ENCODE measurements around the gene MEGF11. TPM values are rescaled to one million over a fixed set of nuclear protein-coding genes. Genes with fewer than 3 reads are reported as not detected.
A peak's percentile ranks its signal among the peaks of the same experiment; 100 is the strongest.

MEGF11 gene
- total RNA-seq, 1 donor from 2014 or later: 0.06 TPM

GRCh38 chr15:66040211-66040892 is 213.2 kb downstream of the MEGF11 start:
- H3K4me1 Mint-ChIP-seq: peaks cover 31% of the 10 kb centered on the region
- TF ChIP-seq EZH2phosphoT487 (IDR thresholded peaks at IDR 0.05) (no peak), EZH2 (IDR thresholded peaks at IDR 0.05) (no peak)
- TF ChIP-seq, protein P1, sequence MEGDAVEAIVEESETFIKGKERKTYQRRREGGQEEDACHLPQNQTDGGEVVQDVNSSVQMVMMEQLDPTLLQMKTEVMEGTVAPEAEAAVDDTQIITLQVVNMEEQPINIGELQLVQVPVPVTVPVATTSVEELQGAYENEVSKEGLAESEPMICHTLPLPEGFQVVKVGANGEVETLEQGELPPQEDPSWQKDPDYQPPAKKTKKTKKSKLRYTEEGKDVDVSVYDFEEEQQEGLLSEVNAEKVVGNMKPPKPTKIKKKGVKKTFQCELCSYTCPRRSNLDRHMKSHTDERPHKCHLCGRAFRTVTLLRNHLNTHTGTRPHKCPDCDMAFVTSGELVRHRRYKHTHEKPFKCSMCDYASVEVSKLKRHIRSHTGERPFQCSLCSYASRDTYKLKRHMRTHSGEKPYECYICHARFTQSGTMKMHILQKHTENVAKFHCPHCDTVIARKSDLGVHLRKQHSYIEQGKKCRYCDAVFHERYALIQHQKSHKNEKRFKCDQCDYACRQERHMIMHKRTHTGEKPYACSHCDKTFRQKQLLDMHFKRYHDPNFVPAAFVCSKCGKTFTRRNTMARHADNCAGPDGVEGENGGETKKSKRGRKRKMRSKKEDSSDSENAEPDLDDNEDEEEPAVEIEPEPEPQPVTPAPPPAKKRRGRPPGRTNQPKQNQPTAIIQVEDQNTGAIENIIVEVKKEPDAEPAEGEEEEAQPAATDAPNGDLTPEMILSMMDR (IDR thresholded peaks at IDR 0.05): no peak

DNA sequence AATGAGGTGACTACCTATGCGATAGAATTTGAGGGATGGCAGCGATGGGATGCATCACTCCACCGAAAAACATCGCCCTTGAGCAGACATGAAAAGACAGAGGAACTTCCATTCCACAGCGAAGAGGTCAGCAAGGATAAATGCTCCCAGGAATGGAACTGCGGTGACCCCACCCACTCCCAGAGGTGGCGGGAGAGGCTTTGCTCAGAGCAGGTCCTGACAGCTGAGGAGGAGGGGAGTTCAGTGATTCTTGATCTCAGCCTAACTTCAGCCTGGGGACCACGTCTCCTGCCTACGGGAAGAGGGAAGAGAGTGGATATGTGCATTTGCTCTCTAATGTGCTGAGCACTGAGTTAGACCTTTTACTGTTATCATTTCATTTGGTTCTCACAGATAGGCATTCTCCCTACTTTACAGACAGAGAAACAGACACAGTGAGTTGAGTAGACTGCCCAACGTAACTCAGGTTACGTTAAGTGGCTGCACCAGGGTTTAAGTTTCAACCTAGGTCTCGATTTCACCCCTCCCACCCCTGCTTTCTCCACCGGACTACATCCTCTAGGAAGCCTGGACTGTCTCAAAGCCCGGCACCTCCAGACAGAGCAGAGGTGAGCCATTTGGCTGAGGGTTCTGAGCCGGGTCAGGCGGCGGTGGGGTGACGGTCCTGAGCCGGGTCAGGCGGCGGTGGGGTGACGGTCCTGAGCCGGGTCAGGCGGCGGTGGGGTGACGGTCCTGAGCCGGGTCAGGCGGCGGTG is 214.3 kb downstream of the MEGF11 start:
- H3K27me3 Mint-ChIP-seq (ENCODE audit: insufficient read depth, low read depth): peaks cover 2% of the 10 kb centered on the region
- Histone ChIP-seq H3K4me1 (peaks cover 9% of the 10 kb centered on the region), H3K4me2 (peak overlapping the region; percentile 47), H2AFZ (replicated peaks) (no peak overlapping the region), H3K4me3 (no peak overlapping the region), H3K27me3 (no peaks in the 10 kb centered on the region), H3K79me2 (ENCODE audit: low read depth) (no peaks in the 10 kb centered on the region), H3K9me3 (ENCODE audit: low read depth) (no peaks in the 10 kb centered on the region), H3K36me3 (no peaks in the 10 kb centered on the region), H4K20me1 (ENCODE audit: low read depth) (no peaks in the 10 kb centered on the region), H3K27ac (no peak overlapping the region), H3K9ac (no peak overlapping the region), H3F3A (ENCODE audit: low read depth) (peaks cover 6% of the 10 kb centered on the region)
- no peaks in the 10 kb centered on the region for H3K36me3 Mint-ChIP-seq
- TF ChIP-seq EZH2phosphoT487 (IDR thresholded peaks at IDR 0.05): no peak
- TF ChIP-seq, protein P1 (IDR thresholded peaks at IDR 0.05): no peak
- no peak for TF ChIP-seq EZH2 (IDR thresholded peaks at IDR 0.05)
- no peak overlapping the region for H3K27ac Mint-ChIP-seq
- peak; percentile 57 for DNase-seq (ENCODE audit: low spot score)
- H3K4me3 Mint-ChIP-seq: no peak overlapping the region
- H3K9me3 Mint-ChIP-seq: no peaks in the 10 kb centered on the region
- peaks cover 31% of the 10 kb centered on the region for H3K4me1 Mint-ChIP-seq

More at GRCh38 chr15:66040211-66040892, 213.2 kb downstream of the MEGF11 start:
- Histone ChIP-seq H3K9me3 (ENCODE audit: low read depth) (no peaks in the 10 kb centered on the region), H3K4me3 (no peak overlapping the region), H3F3A (ENCODE audit: low read depth) (peaks cover 6% of the 10 kb centered on the region), H3K27ac (no peak overlapping the region), H3K36me3 (no peaks in the 10 kb centered on the region), H3K4me2 (no peak overlapping the region), H3K4me1 (peaks cover 9% of the 10 kb centered on the region), H3K9ac (no peak overlapping the region), H3K27me3 (no peaks in the 10 kb centered on the region), H4K20me1 (ENCODE audit: low read depth) (no peaks in the 10 kb centered on the region), H2AFZ (replicated peaks) (no peak overlapping the region), H3K79me2 (ENCODE audit: low read depth) (no peaks in the 10 kb centered on the region)
- H3K4me3 Mint-ChIP-seq: no peak overlapping the region
- H3K27ac Mint-ChIP-seq: no peak overlapping the region
- no peaks in the 10 kb centered on the region for H3K36me3 Mint-ChIP-seq
- DNase-seq (ENCODE audit: low spot score): no peak
- H3K9me3 Mint-ChIP-seq: no peaks in the 10 kb centered on the region
- H3K27me3 Mint-ChIP-seq (ENCODE audit: insufficient read depth, low read depth): peaks cover 2% of the 10 kb centered on the region

DNA sequence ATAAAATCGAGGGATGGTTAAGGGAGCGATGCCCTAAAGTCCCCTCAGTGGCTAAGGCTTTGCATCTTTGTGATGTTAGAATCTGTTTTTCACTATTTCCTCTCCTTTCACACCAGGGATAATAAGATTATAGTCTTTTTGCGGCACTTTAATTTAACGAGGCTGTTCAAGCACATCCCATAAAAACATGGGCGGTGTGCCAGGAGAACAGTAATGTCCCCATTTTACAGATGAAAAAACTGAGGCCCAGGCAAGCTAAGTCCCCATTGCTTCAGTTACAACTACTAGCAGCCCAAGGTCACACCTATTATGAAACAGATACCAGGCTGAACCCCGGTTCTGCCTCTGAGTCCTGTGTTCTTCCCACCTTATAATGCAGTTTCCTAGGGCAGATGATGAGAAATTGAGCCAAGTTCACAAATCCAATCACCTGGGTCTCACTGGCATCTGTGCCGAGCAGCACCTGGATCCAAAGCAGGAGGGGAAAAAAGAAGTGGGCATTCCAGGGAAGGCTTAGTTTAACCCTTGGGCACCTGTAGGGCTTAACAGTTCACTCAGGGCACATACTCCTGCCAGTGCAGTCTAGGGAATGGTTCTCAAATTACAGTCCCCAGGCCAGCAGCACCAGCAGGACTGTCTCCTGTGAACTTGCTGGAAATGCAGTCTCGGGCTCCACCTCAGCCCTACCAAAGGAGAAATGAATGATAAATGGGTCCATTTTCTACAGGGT is 215.0 kb downstream of the MEGF11 start:
- no peak for DNase-seq (ENCODE audit: low spot score)
- TF ChIP-seq, protein P1 (IDR thresholded peaks at IDR 0.05): no peak
- TF ChIP-seq EZH2phosphoT487 (IDR thresholded peaks at IDR 0.05): no peak
- no peak for TF ChIP-seq EZH2 (IDR thresholded peaks at IDR 0.05)
- Mint-ChIP-seq H3K36me3 (no peaks in the 10 kb centered on the region), H3K27ac (no peak overlapping the region), H3K27me3 (ENCODE audit: insufficient read depth, low read depth) (peaks cover 2% of the 10 kb centered on the region), H3K4me3 (no peak overlapping the region), H3K9me3 (no peaks in the 10 kb centered on the region), H3K4me1 (peaks cover 31% of the 10 kb centered on the region)
- no peak overlapping the region for H3K4me3 ChIP-seq
- no peak overlapping the region for H2AFZ ChIP-seq (replicated peaks)
- peaks cover 6% of the 10 kb centered on the region for H3F3A ChIP-seq (ENCODE audit: low read depth)
- no peak overlapping the region for H3K9ac ChIP-seq
- H3K27me3 ChIP-seq: no peaks in the 10 kb centered on the region
- H3K4me1 ChIP-seq: peaks cover 9% of the 10 kb centered on the region
- H3K36me3 ChIP-seq: no peaks in the 10 kb centered on the region
- no peaks in the 10 kb centered on the region for H4K20me1 ChIP-seq (ENCODE audit: low read depth)
- no peaks in the 10 kb centered on the region for H3K9me3 ChIP-seq (ENCODE audit: low read depth)
- H3K79me2 ChIP-seq (ENCODE audit: low read depth): no peaks in the 10 kb centered on the region
- H3K27ac ChIP-seq: no peak overlapping the region
- H3K4me2 ChIP-seq: peak overlapping the region; percentile 47

Data from neural progenitor cell (in vitro differentiated cells).